Prostate gland (tissue), 2 donors: ENCODE results near the gene CXCL13.

Source experiments
- CTCF ChIP-seq, 4 experiments: fragments of 200-600 bp in 2 of 4; fragments of 450-650 bp in 2 of 4; sonication (generic) in 2 of 4; IDR thresholded peaks; 1 replicate in 3 of 4; 2 replicates in 1 of 4; pipeline ENCODE4 v1.5.1; 2016 to 2019; ENCODE audit warnings: antibody characterized with exemption in 4 of 4, mild to moderate bottlenecking in 2 of 4, moderate library complexity in 2 of 4
- POLR2A ChIP-seq: fragments of 450-650 bp; IDR thresholded peaks from one replicate; pipeline ENCODE4 v1.6.1; 2016; ENCODE audit warnings: antibody characterized with exemption, mild to moderate bottlenecking
- POLR2AphosphoS5 ChIP-seq: sonication (generic); formaldehyde crosslinking; IDR thresholded peaks from one replicate; pipeline ENCODE4 v1.6.1; 2017; ENCODE audit warnings: antibody characterized with exemption

GRCh38 chr4:77650787-77651186 lies 45.2 kb downstream of the CXCL13 start:
- TF ChIP-seq POLR2A, result no peak
- no peak for TF ChIP-seq CTCF (IDR thresholded peaks at IDR 0.05)
- TF ChIP-seq POLR2AphosphoS5, result no peak
